Measurements from ENCODE around the gene SNRNP40.

DNA sequence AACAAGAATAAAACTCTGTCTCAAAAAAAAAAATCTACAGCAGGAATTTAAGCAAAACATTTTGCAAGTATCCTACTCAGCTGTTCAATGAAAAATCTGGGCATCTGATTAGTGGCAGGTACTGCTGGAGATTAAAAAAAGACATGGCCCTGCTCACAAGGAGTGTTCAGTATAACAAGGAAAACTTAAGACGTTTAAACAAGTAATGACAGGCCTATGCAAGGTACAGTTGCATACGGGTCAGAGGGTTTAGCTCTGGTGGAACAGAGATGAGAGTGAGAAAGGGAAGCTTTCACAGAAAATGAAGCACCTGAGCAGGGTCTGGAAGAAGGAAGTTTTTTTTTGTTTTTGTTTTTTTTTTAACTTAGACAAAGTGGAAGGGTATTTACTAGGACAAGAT, 23.0 kb downstream of the SNRNP40 start:
- TF ChIP-seq, protein P1, sequence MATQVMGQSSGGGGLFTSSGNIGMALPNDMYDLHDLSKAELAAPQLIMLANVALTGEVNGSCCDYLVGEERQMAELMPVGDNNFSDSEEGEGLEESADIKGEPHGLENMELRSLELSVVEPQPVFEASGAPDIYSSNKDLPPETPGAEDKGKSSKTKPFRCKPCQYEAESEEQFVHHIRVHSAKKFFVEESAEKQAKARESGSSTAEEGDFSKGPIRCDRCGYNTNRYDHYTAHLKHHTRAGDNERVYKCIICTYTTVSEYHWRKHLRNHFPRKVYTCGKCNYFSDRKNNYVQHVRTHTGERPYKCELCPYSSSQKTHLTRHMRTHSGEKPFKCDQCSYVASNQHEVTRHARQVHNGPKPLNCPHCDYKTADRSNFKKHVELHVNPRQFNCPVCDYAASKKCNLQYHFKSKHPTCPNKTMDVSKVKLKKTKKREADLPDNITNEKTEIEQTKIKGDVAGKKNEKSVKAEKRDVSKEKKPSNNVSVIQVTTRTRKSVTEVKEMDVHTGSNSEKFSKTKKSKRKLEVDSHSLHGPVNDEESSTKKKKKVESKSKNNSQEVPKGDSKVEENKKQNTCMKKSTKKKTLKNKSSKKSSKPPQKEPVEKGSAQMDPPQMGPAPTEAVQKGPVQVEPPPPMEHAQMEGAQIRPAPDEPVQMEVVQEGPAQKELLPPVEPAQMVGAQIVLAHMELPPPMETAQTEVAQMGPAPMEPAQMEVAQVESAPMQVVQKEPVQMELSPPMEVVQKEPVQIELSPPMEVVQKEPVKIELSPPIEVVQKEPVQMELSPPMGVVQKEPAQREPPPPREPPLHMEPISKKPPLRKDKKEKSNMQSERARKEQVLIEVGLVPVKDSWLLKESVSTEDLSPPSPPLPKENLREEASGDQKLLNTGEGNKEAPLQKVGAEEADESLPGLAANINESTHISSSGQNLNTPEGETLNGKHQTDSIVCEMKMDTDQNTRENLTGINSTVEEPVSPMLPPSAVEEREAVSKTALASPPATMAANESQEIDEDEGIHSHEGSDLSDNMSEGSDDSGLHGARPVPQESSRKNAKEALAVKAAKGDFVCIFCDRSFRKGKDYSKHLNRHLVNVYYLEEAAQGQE (IDR thresholded peaks at IDR 0.05; ENCODE audit: low read depth): no peak
- TF ChIP-seq CEBPB (IDR thresholded peaks at IDR 0.05) (no peak), TAF1 (IDR thresholded peaks at IDR 0.05; ENCODE audit: low read depth) (no peak), RAD21 (IDR thresholded peaks at IDR 0.05; ENCODE audit: low read depth) (no peak), EGR1 (IDR thresholded peaks at IDR 0.05) (no peak), EP300 (IDR thresholded peaks at IDR 0.05; ENCODE audit: borderline replicate concordance) (no peak), CREB1 (IDR thresholded peaks at IDR 0.05; ENCODE audit: low read depth) (no peak), YY1 (IDR thresholded peaks at IDR 0.05; ENCODE audit: low read depth) (no peak), FOXM1 (IDR thresholded peaks at IDR 0.05; ENCODE audit: borderline replicate concordance, low read depth) (no peak), ZBTB7A (IDR thresholded peaks at IDR 0.05; ENCODE audit: low read depth) (no peak), TEAD4 (IDR thresholded peaks at IDR 0.05) (no peak), TCF12 (IDR thresholded peaks at IDR 0.05; ENCODE audit: low read depth) (no peak)
- TF ChIP-seq, protein P2, sequence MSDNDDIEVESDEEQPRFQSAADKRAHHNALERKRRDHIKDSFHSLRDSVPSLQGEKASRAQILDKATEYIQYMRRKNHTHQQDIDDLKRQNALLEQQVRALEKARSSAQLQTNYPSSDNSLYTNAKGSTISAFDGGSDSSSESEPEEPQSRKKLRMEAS (IDR thresholded peaks at IDR 0.05): no peak
- TF ChIP-seq, protein P3, sequence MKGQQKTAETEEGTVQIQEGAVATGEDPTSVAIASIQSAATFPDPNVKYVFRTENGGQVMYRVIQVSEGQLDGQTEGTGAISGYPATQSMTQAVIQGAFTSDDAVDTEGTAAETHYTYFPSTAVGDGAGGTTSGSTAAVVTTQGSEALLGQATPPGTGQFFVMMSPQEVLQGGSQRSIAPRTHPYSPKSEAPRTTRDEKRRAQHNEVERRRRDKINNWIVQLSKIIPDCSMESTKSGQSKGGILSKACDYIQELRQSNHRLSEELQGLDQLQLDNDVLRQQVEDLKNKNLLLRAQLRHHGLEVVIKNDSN (IDR thresholded peaks at IDR 0.05): no peak

Data from Ishikawa (cell line).